Measurements from ENCODE around the gene LCN1. TPM values are rescaled to one million over a fixed set of nuclear protein-coding genes. Genes with fewer than 3 reads are reported as not detected.
"Not testable (repeated sequence)": the region's sequence is repeated elsewhere in the genome, so short reads cannot be mapped to it uniquely, and the experiment has no call there.

The LCN1 gene
- polyA plus RNA-seq, 1 donor from 2014 or later = not detected

DNA sequence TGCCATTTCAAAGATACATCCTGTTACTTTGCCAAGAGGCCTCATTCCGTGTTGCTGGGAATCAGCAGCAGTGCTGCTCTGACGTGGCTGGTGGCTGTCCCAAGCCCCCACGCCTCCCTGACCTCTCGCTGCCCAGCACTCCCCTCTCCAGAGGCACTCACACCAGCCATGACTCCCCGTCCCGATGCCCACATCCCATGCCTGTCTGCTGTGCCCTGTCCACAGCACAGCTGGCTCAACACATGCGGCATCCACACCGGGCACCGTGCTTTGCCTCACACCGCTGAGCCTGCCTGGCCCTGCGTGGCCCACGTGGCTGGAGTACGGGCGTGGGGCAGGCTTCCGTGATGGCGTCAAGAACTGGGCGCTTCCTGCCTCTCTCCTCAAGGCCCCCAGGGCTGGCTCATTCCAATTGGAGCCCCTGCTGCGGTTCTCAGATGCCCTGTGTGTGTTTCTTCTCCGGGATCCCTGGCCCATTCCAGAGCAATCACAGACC is 7.8 kb upstream of the LCN1 start:
- no peaks in the 10 kb centered on the region for H3K27me3 ChIP-seq (ENCODE audit: insufficient read depth, low read depth, low read length)

DNA sequence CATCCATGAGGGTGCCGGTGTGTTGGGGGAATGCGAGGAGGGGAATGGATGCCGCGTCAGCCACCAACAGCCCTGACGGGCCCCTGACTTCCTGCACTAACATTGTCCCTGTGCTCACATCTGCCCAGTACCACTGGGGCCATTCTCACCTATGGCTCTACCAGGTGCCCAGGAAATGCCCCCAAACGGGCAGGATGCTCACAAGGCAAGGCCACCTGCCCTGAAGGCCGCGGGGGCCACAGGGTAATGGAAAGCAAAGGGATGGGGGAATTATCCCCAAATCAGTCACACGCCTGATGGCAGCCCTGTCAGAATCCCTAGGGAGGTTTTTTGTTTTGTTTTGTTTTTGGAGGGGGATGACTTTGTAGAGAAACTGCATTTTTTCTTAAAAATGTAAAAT is 7.3 kb upstream of the LCN1 start:
- not testable (repeated sequence) for H3K9me2 ChIP-seq (ENCODE audit: insufficient read depth, low read length); H3K79me2 ChIP-seq (replicated peaks; ENCODE audit: insufficient read depth, low read length); H3K9me3 ChIP-seq (ENCODE audit: low read length); H2AFZ ChIP-seq (ENCODE audit: low read depth, low read length); H3K36me3 ChIP-seq (ENCODE audit: insufficient read depth, low read length); H3K27me3 ChIP-seq (ENCODE audit: insufficient read depth, low read depth, low read length); H3K9ac ChIP-seq (ENCODE audit: low read length); H3K27ac ChIP-seq (ENCODE audit: low read length); H3K4me3 ChIP-seq (ENCODE audit: low read length); H3F3A ChIP-seq (ENCODE audit: insufficient read depth, low read length, poor library complexity, severe bottlenecking); H4K20me1 ChIP-seq (ENCODE audit: insufficient read depth); H3K4me2 ChIP-seq (ENCODE audit: low read length)

More for the DNA sequence above, 7.8 kb upstream of the LCN1 start:
- TF ChIP-seq MXI1 (conservative IDR thresholded peaks at IDR 0.05; ENCODE audit: poor library complexity, severe bottlenecking) = no peak
- TF ChIP-seq, protein P1, sequence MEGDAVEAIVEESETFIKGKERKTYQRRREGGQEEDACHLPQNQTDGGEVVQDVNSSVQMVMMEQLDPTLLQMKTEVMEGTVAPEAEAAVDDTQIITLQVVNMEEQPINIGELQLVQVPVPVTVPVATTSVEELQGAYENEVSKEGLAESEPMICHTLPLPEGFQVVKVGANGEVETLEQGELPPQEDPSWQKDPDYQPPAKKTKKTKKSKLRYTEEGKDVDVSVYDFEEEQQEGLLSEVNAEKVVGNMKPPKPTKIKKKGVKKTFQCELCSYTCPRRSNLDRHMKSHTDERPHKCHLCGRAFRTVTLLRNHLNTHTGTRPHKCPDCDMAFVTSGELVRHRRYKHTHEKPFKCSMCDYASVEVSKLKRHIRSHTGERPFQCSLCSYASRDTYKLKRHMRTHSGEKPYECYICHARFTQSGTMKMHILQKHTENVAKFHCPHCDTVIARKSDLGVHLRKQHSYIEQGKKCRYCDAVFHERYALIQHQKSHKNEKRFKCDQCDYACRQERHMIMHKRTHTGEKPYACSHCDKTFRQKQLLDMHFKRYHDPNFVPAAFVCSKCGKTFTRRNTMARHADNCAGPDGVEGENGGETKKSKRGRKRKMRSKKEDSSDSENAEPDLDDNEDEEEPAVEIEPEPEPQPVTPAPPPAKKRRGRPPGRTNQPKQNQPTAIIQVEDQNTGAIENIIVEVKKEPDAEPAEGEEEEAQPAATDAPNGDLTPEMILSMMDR (IDR thresholded peaks at IDR 0.05; ENCODE audit: poor library complexity, severe bottlenecking) = no peak
- TF ChIP-seq EP300 (conservative IDR thresholded peaks at IDR 0.05; ENCODE audit: poor library complexity, severe bottlenecking) = no peak
- TF ChIP-seq, protein P2, sequence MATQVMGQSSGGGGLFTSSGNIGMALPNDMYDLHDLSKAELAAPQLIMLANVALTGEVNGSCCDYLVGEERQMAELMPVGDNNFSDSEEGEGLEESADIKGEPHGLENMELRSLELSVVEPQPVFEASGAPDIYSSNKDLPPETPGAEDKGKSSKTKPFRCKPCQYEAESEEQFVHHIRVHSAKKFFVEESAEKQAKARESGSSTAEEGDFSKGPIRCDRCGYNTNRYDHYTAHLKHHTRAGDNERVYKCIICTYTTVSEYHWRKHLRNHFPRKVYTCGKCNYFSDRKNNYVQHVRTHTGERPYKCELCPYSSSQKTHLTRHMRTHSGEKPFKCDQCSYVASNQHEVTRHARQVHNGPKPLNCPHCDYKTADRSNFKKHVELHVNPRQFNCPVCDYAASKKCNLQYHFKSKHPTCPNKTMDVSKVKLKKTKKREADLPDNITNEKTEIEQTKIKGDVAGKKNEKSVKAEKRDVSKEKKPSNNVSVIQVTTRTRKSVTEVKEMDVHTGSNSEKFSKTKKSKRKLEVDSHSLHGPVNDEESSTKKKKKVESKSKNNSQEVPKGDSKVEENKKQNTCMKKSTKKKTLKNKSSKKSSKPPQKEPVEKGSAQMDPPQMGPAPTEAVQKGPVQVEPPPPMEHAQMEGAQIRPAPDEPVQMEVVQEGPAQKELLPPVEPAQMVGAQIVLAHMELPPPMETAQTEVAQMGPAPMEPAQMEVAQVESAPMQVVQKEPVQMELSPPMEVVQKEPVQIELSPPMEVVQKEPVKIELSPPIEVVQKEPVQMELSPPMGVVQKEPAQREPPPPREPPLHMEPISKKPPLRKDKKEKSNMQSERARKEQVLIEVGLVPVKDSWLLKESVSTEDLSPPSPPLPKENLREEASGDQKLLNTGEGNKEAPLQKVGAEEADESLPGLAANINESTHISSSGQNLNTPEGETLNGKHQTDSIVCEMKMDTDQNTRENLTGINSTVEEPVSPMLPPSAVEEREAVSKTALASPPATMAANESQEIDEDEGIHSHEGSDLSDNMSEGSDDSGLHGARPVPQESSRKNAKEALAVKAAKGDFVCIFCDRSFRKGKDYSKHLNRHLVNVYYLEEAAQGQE (IDR thresholded peaks at IDR 0.05; ENCODE audit: borderline replicate concordance) = no peak
- no peak for TF ChIP-seq POLR2AphosphoS5 (IDR thresholded peaks at IDR 0.05)
- no peak for TF ChIP-seq SMC3 (conservative IDR thresholded peaks at IDR 0.05; ENCODE audit: poor library complexity)
- TF ChIP-seq RAD21 (conservative IDR thresholded peaks at IDR 0.05) = no peak
- no peak for TF ChIP-seq TAF1 (IDR thresholded peaks at IDR 0.05; ENCODE audit: low read depth)
- no peak for TF ChIP-seq EZH2 (IDR thresholded peaks at IDR 0.05; ENCODE audit: borderline replicate concordance, insufficient read depth, low read length, poor library complexity, severe bottlenecking)
- Histone ChIP-seq H3F3A (ENCODE audit: insufficient read depth, low read length, poor library complexity, severe bottlenecking) (no peaks in the 10 kb centered on the region), H3K36me3 (ENCODE audit: insufficient read depth, low read length) (no peaks in the 10 kb centered on the region), H3K9ac (ENCODE audit: low read length) (no peak overlapping the region), H2AFZ (ENCODE audit: low read depth, low read length) (no peak overlapping the region), H3K79me2 (replicated peaks; ENCODE audit: insufficient read depth, low read length) (no peaks in the 10 kb centered on the region), H3K4me3 (ENCODE audit: low read length) (no peak overlapping the region), H3K4me2 (ENCODE audit: low read length) (no peak overlapping the region), H4K20me1 (ENCODE audit: insufficient read depth) (no peaks in the 10 kb centered on the region), H3K9me2 (ENCODE audit: insufficient read depth, low read length) (no peaks in the 10 kb centered on the region), H3K9me3 (ENCODE audit: low read length) (no peaks in the 10 kb centered on the region), H3K27ac (ENCODE audit: low read length) (no peak overlapping the region)

Measured in neural cell (in vitro differentiated cells).